ENCODE data around the gene GARRE1. TPM values are rescaled to one million over a fixed set of nuclear protein-coding genes. Genes with fewer than 3 reads are reported as not detected.

The GARRE1 gene
- total RNA-seq, 2 donors from 2014 or later = 17.9 to 29.5 TPM

GRCh38 chr19:34299576-34299975 is 45.2 kb downstream of the GARRE1 start:
- H3K27ac ChIP-seq = peak overlapping the region in 1 of 2 donors; percentile 63
- WGBS = 61% methylated on average over 5 of the region's 5 CpGs
- no peaks in the 10 kb centered on the region for H3K36me3 ChIP-seq
- H3K27me3 ChIP-seq (replicated peaks; ENCODE audit: insufficient read depth) = no peaks in the 10 kb centered on the region
- no peak for DNase-seq (ENCODE audit: low spot score)
- TF ChIP-seq POLR2AphosphoS5 (IDR thresholded peaks at IDR 0.05) (no peak), POLR2A (IDR thresholded peaks at IDR 0.05) (no peak), CTCF (IDR thresholded peaks at IDR 0.05) (no peak)
- H3K4me3 ChIP-seq = no peak overlapping the region
- no peaks in the 10 kb centered on the region for H3K9me3 ChIP-seq
- intact Hi-C loops (cut with DNase I) = no loop called here
- no peaks in the 10 kb centered on the region for H3K4me1 ChIP-seq (replicated peaks)

GRCh38 chr19:34300380-34300779 is 46.0 kb downstream of the GARRE1 start:
- TF ChIP-seq CTCF (IDR thresholded peaks at IDR 0.05) (no peak), POLR2AphosphoS5 (IDR thresholded peaks at IDR 0.05) (no peak), POLR2A (IDR thresholded peaks at IDR 0.05) (no peak)
- H3K36me3 ChIP-seq = no peaks in the 10 kb centered on the region
- H3K4me3 ChIP-seq = no peak overlapping the region

GRCh38 chr19:34300962-34301361 is 46.6 kb downstream of the GARRE1 start:
- H3K4me3 ChIP-seq = no peak overlapping the region
- H3K36me3 ChIP-seq = no peaks in the 10 kb centered on the region
- H3K9me3 ChIP-seq = no peaks in the 10 kb centered on the region
- no peak for TF ChIP-seq POLR2A (IDR thresholded peaks at IDR 0.05)
- no peak for TF ChIP-seq CTCF (IDR thresholded peaks at IDR 0.05)
- TF ChIP-seq POLR2AphosphoS5 (IDR thresholded peaks at IDR 0.05) = no peak
- no peaks in the 10 kb centered on the region for H3K27me3 ChIP-seq (replicated peaks; ENCODE audit: insufficient read depth)
- 94% methylated on average over 3 of the region's 3 CpGs for WGBS
- H3K4me1 ChIP-seq (replicated peaks) = peaks cover 6% of the 10 kb centered on the region
- intact Hi-C loops (cut with DNase I) = no loop called here
- H3K27ac ChIP-seq = peak overlapping the region in 1 of 2 donors; percentile 63
- DNase-seq (ENCODE audit: low spot score) = no peak

More at GRCh38 chr19:34300380-34300779, 46.0 kb downstream of the GARRE1 start:
- H3K27me3 ChIP-seq (replicated peaks; ENCODE audit: insufficient read depth) = no peaks in the 10 kb centered on the region
- intact Hi-C loops (cut with DNase I) = no loop called here
- WGBS = 85% methylated on average over 13 of the region's 13 CpGs
- no peak for DNase-seq (ENCODE audit: low spot score)
- H3K4me1 ChIP-seq (replicated peaks) = peaks cover under 1% of the 10 kb centered on the region
- H3K27ac ChIP-seq = peak overlapping the region in 1 of 2 donors; percentile 63
- H3K9me3 ChIP-seq = no peaks in the 10 kb centered on the region

Other genes starting within 250 kb of the GARRE1 start
- gene LSM14A, start 82.0 kb upstream of the GARRE1 start, total RNA-seq = 100 to 1,000 TPM; 145 to 189 TPM
- gene GPI, start 110.6 kb downstream of the GARRE1 start, total RNA-seq = 100 to 1,000 TPM; 106 to 188 TPM
- gene PDCD2L, start 149.8 kb downstream of the GARRE1 start, total RNA-seq = 10 to 100 TPM; 15.5 to 16.2 TPM
- 100 to 1,000 TPM in 1 of 2 donors, 10 to 100 TPM in 1; 69.1 to 115 TPM for gene UBA2, start 173.8 kb downstream of the GARRE1 start, total RNA-seq
- 10 to 100 TPM; 22.9 to 40.8 TPM for gene WTIP, start 227.2 kb downstream of the GARRE1 start, total RNA-seq